Fibroblast of skin of right biceps (primary cell): ENCODE results near the gene ERICH6B.
A peak's percentile ranks its signal among the peaks of the same experiment; 100 is the strongest.
"Not testable (repeated sequence)": the region's sequence is repeated elsewhere in the genome, so short reads cannot be mapped to it uniquely, and the experiment has no call there.

Experiments
- DNase-seq: peaks from one replicate; pipeline ENCODE4 v3.0.0-alpha.2; 2013

ERICH6B gene

DNA sequence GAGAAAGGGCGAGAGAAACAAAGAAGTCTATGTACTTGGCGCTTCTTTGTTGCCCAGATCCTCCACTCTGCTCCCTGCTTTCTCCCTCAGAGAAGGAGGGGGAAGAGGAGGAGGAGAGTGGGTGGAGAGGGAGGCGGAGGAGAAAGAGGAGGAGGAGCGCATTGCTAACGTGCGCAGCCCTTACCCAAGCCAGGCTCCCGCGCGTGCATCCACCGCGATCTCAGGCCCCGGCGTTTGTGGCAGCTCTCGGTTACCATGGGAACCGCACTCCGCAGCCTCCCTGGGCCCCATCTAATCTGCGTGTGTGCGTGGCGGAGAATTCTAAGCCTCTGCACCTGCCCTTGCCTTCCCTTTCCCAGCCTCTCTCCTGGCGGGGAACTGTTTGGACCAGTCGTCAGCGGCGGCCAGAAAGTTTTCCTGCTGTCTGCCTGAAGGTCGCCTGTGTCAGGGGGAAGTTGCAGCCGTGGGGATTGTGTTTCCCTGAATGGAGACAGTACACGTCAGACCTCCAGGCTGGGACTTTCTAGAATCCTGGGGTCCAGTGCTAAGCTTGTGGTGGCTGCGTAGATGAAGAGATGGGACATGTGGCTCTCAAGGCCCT, at the start of gene ERICH6B:
Gene ERICH6B, minus strand, starts transcription at position 239 of the 601 bp plus-strand sequence. CDS start 18,734 bp downstream, outside the sequence.
- peak; percentile 35 for DNase-seq

DNA sequence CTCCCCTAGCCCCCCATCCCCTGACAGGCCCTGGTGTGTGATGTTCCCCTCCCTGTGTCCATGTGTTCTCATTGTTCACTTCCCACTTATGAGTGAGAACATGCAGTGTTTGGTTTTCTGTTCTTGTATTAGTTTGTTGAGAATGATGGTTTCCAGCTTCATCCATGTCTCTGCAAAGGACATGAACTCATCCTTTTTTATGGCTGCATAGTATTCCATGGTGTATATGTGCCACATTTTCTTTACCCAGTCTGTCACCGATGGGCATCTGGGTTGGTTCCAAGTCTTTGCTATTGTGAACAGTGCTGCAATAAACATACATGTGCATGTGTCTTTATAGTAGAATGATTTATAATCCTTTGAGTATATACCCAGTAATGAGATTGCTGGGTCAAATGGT, 47.4 kb upstream of the ERICH6B start:
- DNase-seq, result not testable (repeated sequence)

DNA sequence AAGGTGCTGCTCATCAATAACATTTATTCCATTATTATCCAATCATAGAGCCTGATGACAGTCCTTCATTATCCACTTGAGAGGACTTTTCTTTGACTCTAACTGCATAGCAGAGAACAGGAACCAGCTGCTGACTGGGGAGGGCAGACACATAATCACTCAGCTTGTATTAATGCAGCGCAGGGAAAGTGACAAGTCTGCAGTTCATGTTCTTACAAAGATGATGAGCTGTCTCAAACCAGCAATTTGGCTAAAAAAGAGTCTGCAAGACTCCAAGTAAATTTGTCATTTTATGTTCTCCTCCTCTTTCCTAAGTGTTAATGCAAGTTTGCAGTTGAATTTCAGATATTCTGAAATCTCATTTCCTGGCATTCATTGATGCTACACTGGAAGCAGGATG, 46.6 kb upstream of the ERICH6B start:
- no peak for DNase-seq

DNA sequence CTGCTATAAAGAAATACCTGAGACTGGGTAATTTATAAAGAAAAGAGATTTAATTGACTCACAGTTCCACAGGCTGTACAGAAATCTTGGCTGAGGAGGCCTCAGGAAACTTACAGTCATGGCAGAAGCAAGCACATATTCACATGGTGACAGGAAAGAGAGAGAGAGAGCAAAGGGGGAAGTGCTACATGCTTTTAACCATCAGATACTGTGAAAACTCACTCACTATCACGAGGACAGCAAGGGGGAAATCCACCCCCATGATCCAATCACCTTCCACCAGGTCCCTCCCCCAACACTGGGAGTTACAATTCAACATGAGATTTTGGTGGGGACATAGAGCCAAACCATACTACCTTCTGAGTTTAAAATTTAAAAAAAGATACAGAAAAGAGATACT, 44.9 kb upstream of the ERICH6B start:
- DNase-seq, result not testable (repeated sequence)

DNA sequence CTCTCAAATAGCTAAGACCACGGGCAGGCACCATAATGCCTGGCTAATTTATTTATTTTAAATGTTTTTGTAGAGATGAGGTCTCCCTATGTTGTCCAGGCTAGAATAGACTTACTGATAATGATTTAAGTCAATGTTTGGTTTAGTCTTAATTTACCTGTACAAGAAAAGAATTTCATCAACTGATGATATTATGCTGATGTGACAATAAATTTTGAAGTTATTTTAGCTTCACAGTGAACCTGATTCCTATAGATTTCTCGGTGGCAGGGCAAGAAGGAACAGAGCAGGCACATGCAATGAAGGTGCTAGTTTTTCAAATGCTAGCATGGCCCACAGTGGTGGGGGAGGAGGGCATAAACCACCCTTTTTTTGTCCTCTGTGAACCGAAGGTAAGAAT, 44.0 kb upstream of the ERICH6B start:
- DNase-seq, result no peak

DNA sequence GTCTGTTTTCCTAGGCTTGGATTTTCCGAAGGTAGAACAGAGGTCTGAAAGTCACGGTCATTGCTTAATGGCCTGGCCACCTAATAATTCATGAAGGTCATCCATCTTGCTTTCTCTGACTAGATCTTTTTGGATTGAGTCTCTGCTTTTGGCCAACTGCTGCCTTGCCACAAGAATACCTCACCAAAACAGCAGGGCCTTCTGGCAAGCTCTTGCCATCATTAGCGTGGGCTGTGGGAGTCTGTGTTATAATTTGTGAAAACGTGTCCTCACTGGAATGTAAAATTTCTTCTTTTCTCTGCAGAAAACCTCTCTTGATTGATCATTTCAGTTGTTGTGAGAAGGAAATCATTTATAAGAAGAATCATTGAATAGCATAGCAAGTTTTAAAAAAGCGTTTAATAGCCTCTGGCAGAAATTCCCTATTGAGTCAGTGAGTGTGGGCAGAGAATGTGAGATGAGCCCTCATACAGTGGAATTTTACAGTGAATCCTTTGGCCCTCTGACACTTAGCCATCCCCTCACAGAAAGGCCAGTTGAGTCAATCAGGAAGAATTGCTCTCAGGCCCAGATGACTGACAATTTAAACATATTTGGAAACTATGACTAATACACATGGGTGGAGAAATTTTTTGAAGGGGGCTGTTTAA, 43.2 kb upstream of the ERICH6B start:
- peak; percentile 73 for DNase-seq

DNA sequence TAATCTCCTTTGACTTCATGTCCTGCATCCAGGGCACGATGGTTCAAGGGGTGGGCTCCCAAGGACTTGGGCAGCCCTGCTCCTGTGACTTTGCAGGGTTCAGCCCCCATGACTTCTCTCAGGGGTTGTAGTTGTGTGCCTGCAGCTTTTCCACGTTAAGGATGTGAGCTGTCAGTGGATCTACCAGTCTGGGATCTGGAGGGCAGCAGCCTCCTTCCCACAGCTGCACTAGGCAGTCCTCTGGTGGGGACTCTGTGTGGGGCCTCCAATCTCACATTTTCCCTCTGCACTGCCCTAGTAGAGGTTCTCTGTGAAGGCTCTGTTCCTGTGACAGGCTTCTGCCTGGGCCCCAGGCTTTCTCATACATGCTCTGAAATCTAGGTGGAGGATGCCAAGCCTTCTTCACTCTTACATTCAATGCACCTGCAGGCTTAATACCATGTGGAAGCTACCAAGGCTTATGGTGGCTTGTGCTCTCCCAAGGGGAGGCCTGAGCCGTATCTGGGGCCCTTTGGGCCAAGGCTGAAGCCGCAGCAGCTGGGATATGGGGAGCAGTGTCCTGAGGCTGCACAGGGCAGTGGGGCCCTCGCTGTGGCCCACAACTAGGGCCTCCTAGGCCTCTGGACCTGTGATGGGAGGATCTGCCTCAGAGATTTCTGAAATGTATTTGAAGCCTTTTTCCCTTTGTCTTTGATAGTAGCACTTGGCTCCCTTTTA, 39.3 kb upstream of the ERICH6B start:
- no peak for DNase-seq

DNA sequence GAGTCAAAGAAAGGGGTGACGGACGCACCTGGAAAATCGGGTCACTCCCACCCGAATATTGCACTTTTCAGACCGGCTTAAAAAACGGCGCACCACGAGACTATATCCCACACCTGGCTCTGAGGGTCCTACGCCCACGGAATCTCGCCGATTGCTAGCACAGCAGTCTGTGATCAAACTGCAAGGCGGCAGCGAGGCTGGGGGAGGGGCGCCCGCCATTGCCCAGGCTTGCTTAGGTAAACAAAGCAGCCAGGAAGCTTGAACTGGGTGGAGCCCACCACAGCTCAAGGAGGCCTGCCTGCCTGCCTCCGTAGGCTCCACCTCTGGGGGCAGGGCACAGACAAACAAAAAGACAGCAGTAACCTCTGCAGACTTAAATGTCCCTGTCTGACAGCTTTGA, 29.7 kb upstream of the ERICH6B start:
- DNase-seq, result not testable (repeated sequence)

DNA sequence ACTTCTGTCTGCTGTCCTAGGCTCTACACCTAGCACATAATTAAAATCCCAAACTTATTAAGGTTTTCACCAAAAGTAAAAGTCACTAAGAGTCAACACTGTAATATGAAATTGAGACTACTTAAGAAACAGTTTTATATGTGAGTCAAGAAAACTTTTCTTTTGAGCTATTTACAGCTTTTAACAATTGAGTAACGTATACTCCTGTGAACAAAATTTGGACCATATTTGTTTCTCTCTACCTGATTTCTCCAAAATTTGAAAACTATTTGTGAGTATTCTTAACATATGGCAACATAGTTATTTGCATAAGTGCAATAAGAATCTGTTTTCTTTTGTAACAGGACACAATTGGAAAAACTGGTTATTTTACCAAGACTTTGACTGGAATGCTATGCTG, 26.6 kb upstream of the ERICH6B start:
- DNase-seq, result not testable (repeated sequence)

DNA sequence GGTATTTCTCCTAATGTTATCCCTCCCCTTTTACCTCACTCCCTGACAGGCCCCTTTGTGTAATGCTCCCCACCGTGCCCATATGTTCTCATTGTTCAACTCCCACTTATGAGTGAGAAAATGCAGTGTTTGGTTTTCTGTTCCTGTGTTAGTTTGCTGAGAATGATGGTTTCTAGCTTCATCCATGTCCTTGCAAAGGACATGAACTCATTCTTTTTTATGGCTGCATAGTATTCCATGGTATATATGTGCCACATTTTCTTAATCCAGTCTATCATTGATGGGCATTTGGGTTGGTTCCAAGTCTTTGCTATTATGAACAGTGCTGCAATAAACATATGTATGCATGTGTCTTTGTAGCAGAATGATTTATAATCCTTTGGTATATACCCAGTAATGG, 19.8 kb upstream of the ERICH6B start:
- not testable (repeated sequence) for DNase-seq

DNA sequence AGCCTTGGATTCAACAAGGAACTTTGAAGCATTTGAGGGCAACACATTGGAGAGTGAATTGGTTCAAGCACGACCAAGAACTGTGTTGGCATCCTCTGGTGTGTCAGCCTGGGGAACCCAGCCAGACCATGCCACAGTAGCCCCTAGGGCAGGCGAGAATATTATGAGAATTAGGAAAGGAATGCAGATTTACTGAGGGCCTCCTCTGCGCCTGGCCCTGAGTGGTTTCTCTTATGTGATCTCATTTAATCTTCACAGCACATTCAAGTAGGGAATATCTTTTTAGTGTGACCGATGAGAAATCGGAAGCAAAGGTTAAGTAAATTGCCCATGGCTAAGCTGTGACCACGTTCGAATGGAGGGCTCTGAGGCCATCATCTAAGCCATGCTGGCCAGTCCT, 15.3 kb upstream of the ERICH6B start:
- DNase-seq, result no peak

DNA sequence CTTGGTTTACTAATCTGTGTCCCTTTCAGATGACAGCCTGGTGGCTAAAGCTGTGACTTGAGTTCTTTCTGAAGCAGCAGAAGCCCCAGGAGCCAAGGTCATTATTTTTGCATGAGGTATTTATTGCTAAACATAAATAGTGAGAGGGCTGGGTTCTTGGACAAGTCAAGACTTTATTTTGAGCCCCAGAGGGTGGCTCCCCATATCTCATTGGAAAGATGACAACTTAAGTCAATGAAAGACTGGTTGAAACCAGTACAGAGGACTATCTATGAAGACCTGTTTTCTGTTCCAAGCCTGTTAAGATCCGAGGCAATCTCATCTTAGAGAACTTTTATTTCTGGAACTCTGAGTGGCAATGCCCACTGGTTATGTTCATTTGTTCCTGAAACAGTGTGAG, 14.4 kb upstream of the ERICH6B start:
- no peak for DNase-seq

DNA sequence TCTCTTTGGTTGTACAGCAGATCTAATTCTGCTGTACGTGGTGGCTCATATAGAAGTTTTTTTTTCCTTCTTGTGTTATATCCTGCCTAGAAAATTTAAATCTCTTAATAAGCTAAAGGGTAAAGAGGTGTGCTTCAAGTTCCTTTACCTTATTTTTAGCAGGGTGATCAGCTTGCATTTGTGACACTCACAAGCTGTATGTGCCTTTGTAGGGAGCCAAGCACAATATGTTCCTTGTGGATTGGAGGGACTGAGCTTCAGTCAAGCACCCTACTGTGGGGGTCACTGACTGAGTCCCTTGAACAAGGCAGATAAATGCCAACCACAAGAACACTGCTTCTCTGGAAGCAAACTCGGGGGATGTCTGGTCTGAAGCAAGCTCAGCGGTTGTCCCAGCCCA, 12.6 kb upstream of the ERICH6B start:
- DNase-seq, result no peak

DNA sequence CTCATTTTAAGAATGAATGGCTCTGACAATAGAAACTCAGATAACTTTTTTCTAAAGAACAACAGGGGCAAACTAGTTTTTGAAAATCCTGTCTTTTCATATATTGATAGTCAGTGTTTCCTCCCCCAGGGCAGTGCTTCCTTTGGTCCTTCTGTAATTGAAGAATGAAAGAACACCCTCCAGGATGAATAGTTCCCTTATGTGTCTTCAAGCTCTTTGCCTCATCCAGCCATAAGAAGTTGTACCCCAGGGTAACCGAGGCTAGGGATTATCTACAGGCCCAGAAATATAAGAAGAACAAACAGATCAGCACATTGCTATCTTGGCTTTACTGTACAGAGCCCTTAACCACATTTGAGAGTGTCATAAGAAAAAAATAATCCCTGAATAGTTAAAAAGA, 12.1 kb upstream of the ERICH6B start:
- DNase-seq, result no peak

DNA sequence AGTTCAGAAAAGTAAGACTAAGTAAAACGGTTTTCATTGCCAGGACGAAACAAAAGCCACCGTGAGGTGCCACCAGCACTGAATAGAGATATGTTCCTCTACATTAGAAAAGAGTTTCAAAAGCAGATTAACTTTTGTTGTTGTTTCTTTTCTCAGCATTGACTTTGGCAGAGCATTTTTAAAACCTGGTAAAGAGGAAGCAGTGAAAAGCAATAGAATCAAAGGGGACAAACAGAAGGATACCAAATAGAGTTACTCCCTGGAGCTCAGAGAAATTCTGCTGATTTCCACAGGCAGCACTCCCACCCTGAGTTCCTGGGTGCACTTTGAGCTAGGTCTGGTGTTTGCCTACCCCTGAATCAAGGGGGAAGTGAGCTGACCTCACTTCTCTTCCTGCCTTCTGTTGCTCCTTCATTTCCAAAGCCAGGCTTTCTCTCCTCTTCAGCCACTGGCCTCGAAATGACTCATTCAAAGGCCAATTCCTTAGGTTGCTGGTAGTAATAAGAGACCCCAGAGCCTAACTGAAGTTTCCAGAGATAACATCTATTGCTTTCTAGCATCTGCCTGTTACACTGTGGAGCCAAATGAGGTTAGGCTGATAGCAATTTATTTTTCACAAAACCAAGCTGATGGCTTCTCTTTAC, 11.3 kb upstream of the ERICH6B start:
- peak; percentile 20 for DNase-seq

DNA sequence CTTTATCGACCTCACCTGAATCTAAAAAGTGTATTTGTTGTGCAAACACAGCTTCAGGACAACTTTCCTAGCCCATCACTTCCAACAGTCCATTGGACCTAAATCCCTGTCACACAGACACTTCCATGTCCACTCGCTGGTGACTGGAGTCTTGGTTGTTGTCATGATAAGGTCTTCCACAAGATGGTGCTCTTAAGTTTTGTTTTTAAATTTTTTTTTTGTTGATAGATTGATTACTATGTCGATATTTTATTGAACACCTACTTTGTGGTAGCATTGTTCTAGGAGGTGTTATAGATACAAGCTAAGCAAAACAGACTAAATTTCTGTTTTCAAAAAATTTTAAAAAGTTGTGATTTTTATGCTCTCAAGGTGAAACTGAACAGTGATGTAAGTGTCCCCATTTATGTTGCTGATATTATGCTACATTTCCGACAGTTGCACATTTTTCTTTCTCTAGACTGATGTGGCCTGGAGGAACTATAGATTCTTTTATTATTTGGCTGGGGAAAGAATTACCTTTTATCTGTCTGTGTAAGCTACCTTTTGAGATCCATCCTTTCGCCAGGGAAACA, 8.1 kb upstream of the ERICH6B start:
- peak; percentile 21 for DNase-seq

DNA sequence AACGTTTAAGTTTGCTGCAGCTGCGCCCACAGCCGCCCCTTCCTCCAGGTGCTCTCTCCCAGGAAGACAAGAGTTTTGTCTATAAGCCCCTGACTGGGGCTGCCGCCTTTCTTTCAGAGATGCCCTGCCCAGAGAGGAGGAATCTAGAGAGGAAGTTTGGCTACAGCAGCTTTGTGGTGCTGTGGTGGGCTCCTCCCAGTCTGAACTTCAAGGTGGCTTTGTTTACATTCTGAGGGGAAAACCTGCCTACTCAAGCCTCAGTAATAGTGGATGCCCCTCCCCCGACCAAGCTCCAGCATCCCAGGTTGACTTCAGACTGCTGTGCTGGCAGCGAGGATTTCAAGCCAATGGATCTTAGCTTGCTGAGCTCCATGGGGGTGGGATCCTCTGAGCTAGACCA, 6.4 kb upstream of the ERICH6B start:
- DNase-seq, result no peak

DNA sequence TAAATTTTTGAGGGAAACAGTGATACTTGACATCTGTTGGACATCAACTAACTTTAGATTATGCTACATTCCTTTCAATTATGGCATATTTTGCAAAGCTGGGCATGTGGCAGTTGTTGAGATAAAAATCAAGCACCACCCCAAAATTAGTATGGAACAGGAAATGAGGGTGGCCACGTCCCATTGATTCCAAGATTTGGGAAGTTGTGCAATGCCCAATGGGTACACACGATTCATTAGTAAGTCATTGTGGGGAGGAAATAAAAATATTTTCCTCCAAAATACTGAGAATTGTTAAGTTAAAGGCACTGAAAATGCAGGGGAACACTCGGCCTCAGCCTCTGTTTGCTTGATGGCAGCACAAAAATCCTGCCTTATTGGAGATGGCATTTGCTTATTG, 7.6 kb downstream of the ERICH6B start:
- no peak for DNase-seq

DNA sequence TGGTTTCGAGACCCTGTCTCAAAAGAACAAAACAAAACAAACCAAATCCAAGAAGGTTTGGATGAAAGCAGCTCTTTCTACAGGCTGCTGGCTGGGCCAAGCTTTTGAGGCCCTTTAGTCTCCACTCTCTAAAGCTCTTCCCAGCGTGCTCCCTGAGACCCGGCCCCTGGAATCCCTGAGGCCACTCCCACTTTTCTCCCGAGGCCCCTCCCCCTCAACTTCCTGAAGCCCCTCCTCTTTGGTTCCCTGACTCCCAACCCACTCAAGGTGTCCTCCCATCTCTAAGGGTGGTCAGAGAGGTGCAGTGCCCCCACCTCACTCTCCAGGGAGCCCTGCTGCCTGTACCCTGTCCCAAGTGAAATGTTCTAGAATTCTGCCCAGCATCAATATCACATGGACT, 10.6 kb downstream of the ERICH6B start:
- no peak for DNase-seq

DNA sequence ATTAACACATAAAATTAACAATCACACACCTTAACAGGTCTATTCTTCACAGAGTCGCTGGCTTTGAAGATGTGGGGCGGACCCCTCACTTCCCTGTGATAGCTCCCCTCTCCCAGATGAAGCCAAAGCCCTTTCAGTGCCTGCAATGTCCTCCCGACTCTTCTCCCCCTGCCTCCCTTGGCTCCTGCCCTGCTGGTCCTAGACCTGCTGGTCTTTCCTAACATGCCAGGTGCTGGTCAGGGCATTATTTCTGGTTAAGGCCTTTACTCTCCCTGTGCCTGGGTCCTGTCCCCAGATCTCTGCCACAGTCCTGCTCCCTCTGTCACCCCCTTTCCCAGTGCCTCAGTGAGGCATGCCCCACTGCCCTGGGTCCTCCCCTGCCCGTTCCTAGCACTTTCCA, 12.2 kb downstream of the ERICH6B start:
- DNase-seq, result no peak

DNA sequence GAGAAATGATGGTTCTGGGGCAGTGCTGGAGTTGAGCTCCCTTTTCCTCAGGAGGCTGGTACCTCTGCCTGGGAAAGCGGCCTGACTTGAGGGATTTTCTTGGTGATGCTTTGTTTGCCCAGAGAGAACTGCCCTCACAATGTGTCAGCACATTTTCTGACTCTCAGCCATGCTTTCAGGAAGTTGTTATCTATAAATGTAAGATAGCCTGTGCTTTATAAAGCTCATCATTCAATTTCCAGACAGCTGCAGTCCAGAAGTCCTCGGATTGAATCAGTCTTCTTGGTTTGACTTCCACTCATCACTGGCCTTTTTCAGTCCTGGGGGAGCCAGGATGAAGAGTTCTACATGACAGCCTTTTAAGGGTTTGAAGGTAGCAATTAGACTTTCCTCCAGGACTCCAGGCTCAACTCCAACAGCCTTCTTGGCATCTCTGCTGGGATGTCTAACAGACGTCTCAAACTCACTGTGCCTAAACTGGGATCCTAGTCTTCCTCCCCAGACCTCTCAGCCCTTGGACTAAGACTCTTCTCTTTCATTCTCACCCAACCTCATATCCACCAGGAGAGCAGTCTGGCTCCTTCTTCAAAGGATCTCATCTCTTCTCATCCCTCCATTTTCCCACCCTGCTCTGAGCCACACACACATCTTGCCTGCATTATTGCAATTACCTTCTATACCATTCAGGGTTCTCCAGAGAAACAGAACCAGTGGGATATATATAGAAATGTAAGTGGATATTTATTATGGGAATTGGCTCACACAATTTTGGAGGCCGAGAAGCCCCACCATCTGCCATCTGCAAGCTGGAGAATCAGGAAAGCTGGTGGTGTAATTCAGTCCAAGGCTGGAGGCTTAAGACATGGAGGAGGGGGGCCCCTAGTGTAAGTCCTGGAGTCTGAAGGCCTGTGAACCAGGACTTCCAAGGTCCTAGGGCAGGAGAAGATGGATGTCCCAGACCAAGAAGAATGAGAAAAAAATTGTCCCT, 13.1 kb downstream of the ERICH6B start:
- no peak for DNase-seq

DNA sequence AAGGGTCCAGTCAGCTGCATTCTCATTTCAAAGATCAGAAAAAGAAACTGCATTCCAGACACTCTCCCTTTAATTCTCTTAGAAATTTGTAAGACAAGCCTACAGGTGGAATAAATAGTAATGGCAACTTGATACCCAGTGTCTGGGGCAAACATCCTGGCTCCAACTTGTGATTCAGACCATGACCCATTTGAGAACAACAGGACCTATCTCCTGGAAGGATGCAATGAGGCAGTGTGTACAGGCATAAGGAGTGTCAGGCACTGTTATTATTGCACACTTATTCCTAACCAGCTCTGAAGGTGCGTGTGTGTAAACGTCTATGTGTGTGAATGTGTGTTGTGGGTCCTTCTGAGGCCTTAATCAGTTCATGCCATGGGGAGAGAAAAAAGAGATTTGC, 13.9 kb downstream of the ERICH6B start:
- no peak for DNase-seq
